HG03571 (cell line): ENCODE data around the gene RRBP1.

Source experiments
- ATAC-seq: cut with Tn5 transposase; IDR thresholded peaks from one replicate; pipeline ENCODE4 v1.9.1; 2021; ENCODE audit not compliant: unreplicated experiment

The RRBP1 gene

GRCh38 chr20:17651129-17651759, 30.8 kb downstream of the RRBP1 start:
- no peak for ATAC-seq

GRCh38 chr20:17650301-17651128, 31.5 kb downstream of the RRBP1 start:
- ATAC-seq: no peak

- ATAC-seq: no peak
Observed at GRCh38 chr20:17648791-17649730, 33.0 kb downstream of the RRBP1 start.

- ATAC-seq: no peak
Observed at GRCh38 chr20:17648315-17648646, 33.8 kb downstream of the RRBP1 start.

GRCh38 chr20:17647391-17648314, 34.4 kb downstream of the RRBP1 start:
- no peak for ATAC-seq

GRCh38 chr20:17646961-17647301, 35.1 kb downstream of the RRBP1 start:
- no peak for ATAC-seq

GRCh38 chr20:17646209-17646960, 35.7 kb downstream of the RRBP1 start:
- ATAC-seq: no peak

GRCh38 chr20:17645546-17646208, 36.4 kb downstream of the RRBP1 start:
- ATAC-seq: no peak

- no peak for ATAC-seq
Observed at GRCh38 chr20:17645010-17645409, 37.0 kb downstream of the RRBP1 start.

GRCh38 chr20:17644451-17644850, 37.6 kb downstream of the RRBP1 start:
- ATAC-seq: no peak

- no peak for ATAC-seq
Observed at GRCh38 chr20:17643531-17644188, 38.4 kb downstream of the RRBP1 start.

GRCh38 chr20:17642404-17643269, 39.4 kb downstream of the RRBP1 start:
- ATAC-seq: no peak

GRCh38 chr20:17641993-17642392, 40.0 kb downstream of the RRBP1 start:
- no peak for ATAC-seq

- ATAC-seq: no peak
Observed at GRCh38 chr20:17641520-17641964, 40.5 kb downstream of the RRBP1 start.

- no peak for ATAC-seq
Observed at GRCh38 chr20:17640875-17641378, 41.1 kb downstream of the RRBP1 start.

GRCh38 chr20:17640146-17640874, 41.7 kb downstream of the RRBP1 start:
- no peak for ATAC-seq

GRCh38 chr20:17638835-17639407, 43.1 kb downstream of the RRBP1 start:
- ATAC-seq: no peak
